NCI-H510A (cell line): ENCODE measurements around the gene DGCR8.

Source experiments
- DNase-seq: peaks from one replicate; lab custom pipeline; 2025; lab: John Stamatoyannopoulos, UW

Gene DGCR8

GRCh38 chr22:20089977-20090729 is 10.1 kb downstream of the DGCR8 start:
- no peak for DNase-seq

DNA sequence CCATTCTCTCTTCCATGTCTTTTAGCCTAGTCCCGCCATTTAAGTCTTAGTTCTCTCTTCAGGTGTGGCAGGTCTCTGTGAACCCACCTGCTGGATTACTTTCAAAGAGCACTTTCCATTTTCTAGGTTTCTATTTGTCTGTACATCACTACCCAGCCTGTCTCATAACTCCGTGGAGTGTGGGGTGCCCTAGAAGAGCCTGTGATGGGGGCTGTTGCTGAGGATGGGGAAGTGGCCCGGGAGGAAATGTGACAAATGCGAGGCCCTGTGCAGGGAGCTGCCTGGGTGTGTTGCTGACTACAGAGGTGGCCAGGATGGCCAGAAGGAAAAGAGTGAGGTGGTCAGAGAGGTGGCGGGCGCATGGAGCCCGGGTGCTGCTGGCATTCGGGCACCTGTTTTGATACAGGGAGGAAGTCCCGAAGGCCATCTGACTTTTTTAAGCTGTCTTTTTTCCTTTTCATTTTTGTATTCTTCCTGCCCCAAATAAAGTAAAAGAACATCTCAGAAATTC is 10.7 kb downstream of the DGCR8 start:
- DNase-seq: no peak

- no peak for DNase-seq
These were observed 11.8 kb downstream of the DGCR8 start for GRCh38 chr22:20091690-20092476.

DNA sequence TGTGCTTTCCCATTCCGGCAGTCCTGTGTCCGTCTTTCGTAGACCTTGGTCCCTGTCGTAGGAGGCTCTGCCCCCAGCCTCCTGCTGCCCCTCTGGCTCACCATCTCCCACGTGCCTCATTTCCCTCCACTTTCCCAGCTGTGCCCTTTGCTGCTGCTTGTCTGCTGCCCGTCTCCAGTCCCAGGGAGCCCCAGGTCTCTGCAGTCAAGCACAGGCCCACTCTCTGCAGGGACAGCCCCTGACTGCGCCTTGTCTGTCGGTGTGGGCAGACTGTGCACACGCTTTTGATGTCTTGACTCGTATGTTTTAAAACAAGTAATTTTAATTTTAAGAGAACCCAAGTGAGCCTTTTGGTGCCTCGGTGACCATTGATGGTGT is 12.4 kb downstream of the DGCR8 start:
- DNase-seq: no peak

DNA sequence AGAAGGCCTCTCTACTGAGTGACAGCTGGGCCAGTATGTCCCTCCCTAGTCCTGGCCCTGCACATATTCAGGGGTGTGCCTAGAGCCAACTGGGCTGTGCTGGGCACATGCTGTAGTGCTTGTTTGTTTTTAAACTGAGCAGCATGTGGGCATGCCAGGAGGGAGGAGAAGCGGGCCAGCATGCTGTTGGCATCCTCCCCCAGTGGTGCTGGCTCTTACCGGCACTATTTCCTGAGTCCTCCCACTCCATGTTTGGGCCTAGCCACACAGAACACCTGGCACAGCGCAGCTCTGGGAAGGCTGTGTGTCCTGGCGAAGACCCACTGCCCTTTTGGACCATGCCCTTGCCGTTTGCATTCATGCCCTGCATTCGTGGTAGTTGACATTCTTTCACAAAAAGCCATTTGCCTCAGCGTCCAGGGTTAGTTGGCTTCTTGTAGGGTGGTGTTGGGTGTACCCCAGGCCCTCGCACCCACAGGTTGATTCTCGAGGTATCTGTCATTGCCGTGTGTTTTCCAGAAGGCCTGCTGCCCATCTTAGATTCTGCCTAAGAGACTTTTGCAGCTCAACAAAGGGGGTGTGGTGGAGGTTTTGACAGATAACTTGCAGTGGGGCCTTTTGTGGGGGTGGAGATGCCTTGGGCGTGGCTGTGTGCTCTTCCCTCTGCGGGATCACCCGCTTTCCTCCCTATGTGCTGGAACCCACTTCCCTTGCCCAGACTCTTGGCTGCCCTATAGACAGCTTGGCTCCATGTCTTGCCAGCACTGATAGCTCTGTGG is 13.6 kb downstream of the DGCR8 start:
- DNase-seq: no peak

DNA sequence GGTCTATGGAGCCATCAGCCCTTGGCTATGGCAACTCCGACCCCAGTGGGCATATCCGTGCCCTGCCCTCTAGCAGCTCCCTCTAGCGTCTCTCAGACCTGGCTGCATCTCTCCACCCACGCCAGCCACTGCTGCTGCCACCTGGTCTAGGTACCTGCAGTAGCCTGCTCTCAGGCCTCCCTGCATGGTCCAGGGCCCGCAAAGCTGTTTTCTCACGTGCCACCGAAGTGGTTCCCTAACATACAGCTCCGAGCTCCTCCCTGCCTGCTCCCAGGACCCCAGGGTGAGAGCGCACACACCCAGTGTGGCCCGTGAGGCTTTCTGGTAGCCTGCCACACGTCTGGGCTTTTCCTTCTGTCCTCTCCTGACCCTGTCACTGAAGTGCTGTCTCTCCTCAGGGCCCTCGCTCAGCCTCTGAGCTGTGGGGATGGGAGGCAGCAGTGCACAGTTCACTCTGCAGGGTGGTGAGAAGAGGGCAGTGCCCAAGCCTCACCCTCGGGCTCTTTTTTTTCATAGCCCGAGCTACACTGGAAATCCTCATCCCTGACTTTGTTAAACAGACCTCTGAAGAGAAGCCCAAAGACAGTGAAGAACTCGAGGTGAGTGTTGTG is 14.3 kb downstream of the DGCR8 start:
- DNase-seq: no peak

- no peak for DNase-seq
These were observed 15.5 kb downstream of the DGCR8 start for GRCh38 chr22:20095521-20095920.

- no peak for DNase-seq
These were observed 16.8 kb downstream of the DGCR8 start for GRCh38 chr22:20096574-20097420.

DNA sequence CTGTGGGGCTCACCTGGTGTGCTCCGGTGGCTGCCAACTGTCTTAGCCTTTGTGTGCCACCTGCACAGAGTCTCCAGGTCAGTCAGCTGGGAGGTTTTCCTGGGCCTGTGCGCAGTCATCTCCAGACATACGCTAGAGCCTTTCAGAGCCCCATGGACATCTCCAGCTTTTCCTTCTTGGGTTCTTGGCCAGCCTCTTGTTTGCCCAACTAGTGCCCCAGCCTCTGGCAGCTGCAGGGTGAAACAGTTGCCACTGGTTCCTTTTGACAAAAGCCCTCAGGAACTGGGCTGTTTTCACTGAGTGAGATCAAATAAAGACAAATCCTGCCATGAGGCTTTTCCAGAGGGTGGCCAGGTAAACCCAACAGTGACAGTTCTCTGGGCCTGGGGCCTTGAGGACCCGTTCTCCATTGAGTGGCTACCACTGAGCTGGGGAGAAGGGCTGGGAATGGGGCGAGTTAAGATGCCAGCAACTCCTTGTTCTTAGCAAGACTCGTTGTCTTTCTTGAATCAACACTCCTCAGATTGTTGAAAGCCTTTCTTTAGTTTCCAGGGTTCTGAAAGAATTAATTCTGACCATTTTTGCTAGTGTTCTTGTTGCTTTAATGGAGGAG is 19.2 kb downstream of the DGCR8 start:
- DNase-seq: no peak

GRCh38 chr22:20101638-20102037 is 21.6 kb downstream of the DGCR8 start:
- no peak for DNase-seq

GRCh38 chr22:20102203-20102780 is 22.3 kb downstream of the DGCR8 start:
- no peak for DNase-seq

DNA sequence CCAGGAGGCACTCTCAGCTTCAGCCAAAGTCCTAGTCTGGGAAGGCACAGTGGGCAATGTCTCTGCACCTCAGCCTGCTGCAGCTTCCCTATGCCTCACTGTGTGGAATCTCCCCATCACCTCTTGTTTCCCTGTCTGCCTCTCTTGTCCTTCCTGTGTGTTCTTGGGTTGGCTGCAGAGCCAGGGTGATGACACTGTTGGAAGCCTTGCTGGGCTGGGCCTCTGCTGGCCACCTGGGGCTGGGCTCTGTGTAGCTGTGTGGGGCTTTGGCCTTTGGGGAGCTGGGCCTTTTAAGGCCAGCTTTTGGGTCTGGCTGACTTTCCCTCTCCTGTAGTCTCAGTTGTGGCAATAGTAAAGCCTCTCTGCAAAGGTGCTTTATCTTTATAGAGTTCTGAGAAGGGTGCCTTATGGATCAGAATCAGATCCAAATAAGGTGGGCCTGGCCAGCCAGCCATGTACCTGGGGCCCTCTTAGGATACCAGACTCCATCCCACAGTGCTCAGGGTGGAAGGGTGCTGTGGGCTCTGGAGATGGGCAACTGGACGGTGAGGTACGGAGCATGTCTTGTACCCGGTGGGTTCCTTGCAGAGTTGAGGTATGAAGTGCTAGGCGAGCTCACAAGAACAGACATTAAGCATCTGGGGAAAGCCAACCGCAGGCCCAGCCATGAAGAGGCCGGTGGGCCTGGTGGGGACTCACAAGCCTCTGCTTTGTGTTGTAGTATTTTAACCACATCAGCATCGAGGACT is 25.6 kb downstream of the DGCR8 start:
- DNase-seq: no peak

- no peak for DNase-seq
These were observed 26.3 kb downstream of the DGCR8 start for GRCh38 chr22:20106205-20106848.

DNA sequence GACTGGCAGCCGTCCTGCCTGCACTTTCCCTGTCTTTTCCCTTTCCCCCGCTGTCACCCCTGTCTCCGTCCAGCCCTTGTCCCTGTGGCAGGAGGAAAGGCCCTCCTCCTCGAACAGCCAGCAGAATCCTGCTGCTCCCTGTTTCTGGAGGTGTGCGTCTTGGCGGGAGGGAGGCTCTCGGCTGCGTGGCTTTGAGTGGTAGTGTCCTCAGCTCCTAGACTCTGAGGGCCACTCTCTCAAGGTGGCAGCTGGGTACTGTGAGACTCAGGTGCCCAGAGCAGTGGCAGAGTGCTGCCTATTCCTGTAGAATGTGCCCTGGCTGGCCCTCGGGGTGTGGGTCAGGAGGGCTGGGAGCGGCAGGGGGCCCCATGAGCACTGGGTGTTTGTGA is 26.8 kb downstream of the DGCR8 start:
- DNase-seq: no peak

DNA sequence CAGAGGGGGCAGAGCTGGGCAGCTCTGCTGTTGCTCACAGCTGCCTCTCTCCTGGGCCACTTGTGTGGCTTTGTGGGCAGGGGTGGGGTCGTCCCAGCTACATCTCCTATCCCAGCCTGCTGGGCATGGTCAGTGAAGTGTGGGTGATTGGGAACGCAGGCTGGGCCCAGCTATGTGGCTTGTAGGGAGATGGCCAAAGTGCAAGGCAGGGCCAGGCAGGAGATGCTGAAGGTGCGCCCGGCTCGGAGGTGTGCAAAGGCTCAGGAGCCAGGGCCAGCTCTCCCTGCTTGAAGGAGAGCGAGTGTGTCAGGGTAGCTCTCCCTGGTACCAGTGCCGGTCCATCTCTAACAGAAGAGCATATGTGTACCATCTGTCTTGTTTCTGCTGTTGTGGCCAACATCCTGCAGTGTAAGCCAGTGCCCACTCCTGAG is 27.4 kb downstream of the DGCR8 start:
- DNase-seq: no peak

- no peak for DNase-seq
These were observed 28.1 kb downstream of the DGCR8 start for GRCh38 chr22:20107951-20108756.

GRCh38 chr22:20108757-20109230 is 28.8 kb downstream of the DGCR8 start:
- DNase-seq: no peak
